HEK293 (cell line): ENCODE measurements around the gene FBLN5.

ENCODE experiments used
- YY1 ChIP-seq: fragments of 450-650 bp; formaldehyde crosslinking; IDR thresholded peaks from 2 replicates; pipeline ENCODE4 v1.5.1; 2018; ENCODE audit warnings: missing biosample characterization, missing genetic modification characterization
- ZFP41 ChIP-seq: fragments of 450-650 bp; formaldehyde crosslinking; IDR thresholded peaks from 2 replicates; pipeline ENCODE4 v1.5.1; 2016; ENCODE audit warnings: missing biosample characterization, missing genetic modification characterization, borderline replicate concordance
- ZFP69B ChIP-seq: fragments of 450-650 bp; formaldehyde crosslinking; IDR thresholded peaks from 2 replicates; pipeline ENCODE4 v1.5.1; 2016; ENCODE audit warnings: missing biosample characterization, missing genetic modification characterization
- TF ChIP-seq, protein P1 (sequence below): fragments of 450-650 bp; formaldehyde crosslinking; IDR thresholded peaks from 2 replicates; pipeline ENCODE4 v1.5.1; 2016; ENCODE audit warnings: missing biosample characterization, missing genetic modification characterization

GRCh38 chr14:91882776-91883175 lies 64.7 kb downstream of the FBLN5 start:
- TF ChIP-seq ZFP41 (tag by site-specific recombination) (no peak), ZFP69B (no peak), YY1 (tag by site-specific recombination) (no peak)
- TF ChIP-seq, protein P1, sequence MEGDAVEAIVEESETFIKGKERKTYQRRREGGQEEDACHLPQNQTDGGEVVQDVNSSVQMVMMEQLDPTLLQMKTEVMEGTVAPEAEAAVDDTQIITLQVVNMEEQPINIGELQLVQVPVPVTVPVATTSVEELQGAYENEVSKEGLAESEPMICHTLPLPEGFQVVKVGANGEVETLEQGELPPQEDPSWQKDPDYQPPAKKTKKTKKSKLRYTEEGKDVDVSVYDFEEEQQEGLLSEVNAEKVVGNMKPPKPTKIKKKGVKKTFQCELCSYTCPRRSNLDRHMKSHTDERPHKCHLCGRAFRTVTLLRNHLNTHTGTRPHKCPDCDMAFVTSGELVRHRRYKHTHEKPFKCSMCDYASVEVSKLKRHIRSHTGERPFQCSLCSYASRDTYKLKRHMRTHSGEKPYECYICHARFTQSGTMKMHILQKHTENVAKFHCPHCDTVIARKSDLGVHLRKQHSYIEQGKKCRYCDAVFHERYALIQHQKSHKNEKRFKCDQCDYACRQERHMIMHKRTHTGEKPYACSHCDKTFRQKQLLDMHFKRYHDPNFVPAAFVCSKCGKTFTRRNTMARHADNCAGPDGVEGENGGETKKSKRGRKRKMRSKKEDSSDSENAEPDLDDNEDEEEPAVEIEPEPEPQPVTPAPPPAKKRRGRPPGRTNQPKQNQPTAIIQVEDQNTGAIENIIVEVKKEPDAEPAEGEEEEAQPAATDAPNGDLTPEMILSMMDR (tag by site-specific recombination) = no peak
